ENCODE data around the gene DBNL.
"Not testable (repeated sequence)": the region's sequence is repeated elsewhere in the genome, so short reads cannot be mapped to it uniquely, and the experiment has no call there.

Gene DBNL

GRCh38 chr7:44044315-44045225 lies at the start of gene DBNL:
Gene DBNL, plus strand, starts transcription at chr7:44044702. Its CDS starts 36 bp downstream, at chr7:44044738.
- Histone ChIP-seq H3K4me1 (ENCODE audit: control insufficient read depth, insufficient read depth, low read length) (peaks cover 48% of the 10 kb centered on the region), H3K27me3 (ENCODE audit: control insufficient read depth, insufficient read depth, low read length) (no peaks in the 10 kb centered on the region), H3K36me3 (ENCODE audit: control insufficient read depth, insufficient read depth, low read length) (no peaks in the 10 kb centered on the region), H3K4me3 (ENCODE audit: low read length) (peak within 1 kb of the TSS; percentile 76), H3K9ac (ENCODE audit: low read length) (peak within 1 kb of the TSS; percentile 88), H3K9me3 (ENCODE audit: control insufficient read depth, low read length) (no peaks in the 10 kb centered on the region)

- H3K4me3 ChIP-seq (ENCODE audit: low read length); H3K9ac ChIP-seq (ENCODE audit: low read length); H3K27me3 ChIP-seq (ENCODE audit: control insufficient read depth, insufficient read depth, low read length); H3K4me1 ChIP-seq (ENCODE audit: control insufficient read depth, insufficient read depth, low read length); H3K36me3 ChIP-seq (ENCODE audit: control insufficient read depth, insufficient read depth, low read length); H3K9me3 ChIP-seq (ENCODE audit: control insufficient read depth, low read length): not testable (repeated sequence)
These were observed 47.0 kb upstream of the DBNL start, which contains the start of gene SPDYE1 for GRCh38 chr7:43997532-43997931. Gene SPDYE1, plus strand, starts transcription at chr7:43997897. Its CDS starts 2,053 bp downstream, at chr7:43999950.

GRCh38 chr7:44012081-44012480 lies 32.4 kb upstream of the DBNL start:
- not testable (repeated sequence) for H3K4me1 ChIP-seq (ENCODE audit: control insufficient read depth, insufficient read depth, low read length); H3K9me3 ChIP-seq (ENCODE audit: control insufficient read depth, low read length); H3K9ac ChIP-seq (ENCODE audit: low read length); H3K36me3 ChIP-seq (ENCODE audit: control insufficient read depth, insufficient read depth, low read length); H3K4me3 ChIP-seq (ENCODE audit: low read length); H3K27me3 ChIP-seq (ENCODE audit: control insufficient read depth, insufficient read depth, low read length)

- not testable (repeated sequence) for H3K9me3 ChIP-seq (ENCODE audit: control insufficient read depth, low read length); H3K27me3 ChIP-seq (ENCODE audit: control insufficient read depth, insufficient read depth, low read length); H3K36me3 ChIP-seq (ENCODE audit: control insufficient read depth, insufficient read depth, low read length); H3K4me3 ChIP-seq (ENCODE audit: low read length); H3K4me1 ChIP-seq (ENCODE audit: control insufficient read depth, insufficient read depth, low read length); H3K9ac ChIP-seq (ENCODE audit: low read length)
These were observed 29.4 kb upstream of the DBNL start for GRCh38 chr7:44015090-44015489.

- not testable (repeated sequence) for H3K4me1 ChIP-seq (ENCODE audit: control insufficient read depth, insufficient read depth, low read length); H3K27me3 ChIP-seq (ENCODE audit: control insufficient read depth, insufficient read depth, low read length); H3K4me3 ChIP-seq (ENCODE audit: low read length); H3K9me3 ChIP-seq (ENCODE audit: control insufficient read depth, low read length); H3K36me3 ChIP-seq (ENCODE audit: control insufficient read depth, insufficient read depth, low read length)
- H3K9ac ChIP-seq (ENCODE audit: low read length) = peak overlapping the region; percentile 79
These were observed 25.4 kb upstream of the DBNL start for GRCh38 chr7:44018857-44019807.

GRCh38 chr7:44019825-44020224 lies 24.7 kb upstream of the DBNL start:
- not testable (repeated sequence) for H3K36me3 ChIP-seq (ENCODE audit: control insufficient read depth, insufficient read depth, low read length); H3K9ac ChIP-seq (ENCODE audit: low read length); H3K4me1 ChIP-seq (ENCODE audit: control insufficient read depth, insufficient read depth, low read length); H3K27me3 ChIP-seq (ENCODE audit: control insufficient read depth, insufficient read depth, low read length); H3K9me3 ChIP-seq (ENCODE audit: control insufficient read depth, low read length); H3K4me3 ChIP-seq (ENCODE audit: low read length)

- H3K36me3 ChIP-seq (ENCODE audit: control insufficient read depth, insufficient read depth, low read length); H3K9me3 ChIP-seq (ENCODE audit: control insufficient read depth, low read length); H3K9ac ChIP-seq (ENCODE audit: low read length); H3K4me1 ChIP-seq (ENCODE audit: control insufficient read depth, insufficient read depth, low read length); H3K27me3 ChIP-seq (ENCODE audit: control insufficient read depth, insufficient read depth, low read length); H3K4me3 ChIP-seq (ENCODE audit: low read length): not testable (repeated sequence)
These were observed 22.4 kb upstream of the DBNL start for GRCh38 chr7:44022069-44022468.

GRCh38 chr7:44022796-44023467 lies 21.6 kb upstream of the DBNL start:
- H3K4me3 ChIP-seq (ENCODE audit: low read length); H3K9me3 ChIP-seq (ENCODE audit: control insufficient read depth, low read length); H3K4me1 ChIP-seq (ENCODE audit: control insufficient read depth, insufficient read depth, low read length); H3K9ac ChIP-seq (ENCODE audit: low read length); H3K27me3 ChIP-seq (ENCODE audit: control insufficient read depth, insufficient read depth, low read length); H3K36me3 ChIP-seq (ENCODE audit: control insufficient read depth, insufficient read depth, low read length): not testable (repeated sequence)

GRCh38 chr7:44029433-44029832 lies 15.1 kb upstream of the DBNL start:
- H3K9me3 ChIP-seq (ENCODE audit: control insufficient read depth, low read length); H3K4me1 ChIP-seq (ENCODE audit: control insufficient read depth, insufficient read depth, low read length); H3K27me3 ChIP-seq (ENCODE audit: control insufficient read depth, insufficient read depth, low read length); H3K4me3 ChIP-seq (ENCODE audit: low read length); H3K36me3 ChIP-seq (ENCODE audit: control insufficient read depth, insufficient read depth, low read length); H3K9ac ChIP-seq (ENCODE audit: low read length): not testable (repeated sequence)

GRCh38 chr7:44030029-44030428 lies 14.5 kb upstream of the DBNL start:
- H3K27me3 ChIP-seq (ENCODE audit: control insufficient read depth, insufficient read depth, low read length); H3K4me1 ChIP-seq (ENCODE audit: control insufficient read depth, insufficient read depth, low read length); H3K4me3 ChIP-seq (ENCODE audit: low read length); H3K9me3 ChIP-seq (ENCODE audit: control insufficient read depth, low read length); H3K36me3 ChIP-seq (ENCODE audit: control insufficient read depth, insufficient read depth, low read length); H3K9ac ChIP-seq (ENCODE audit: low read length): not testable (repeated sequence)

GRCh38 chr7:44031319-44031718 lies 13.2 kb upstream of the DBNL start:
- H3K36me3 ChIP-seq (ENCODE audit: control insufficient read depth, insufficient read depth, low read length); H3K4me1 ChIP-seq (ENCODE audit: control insufficient read depth, insufficient read depth, low read length); H3K27me3 ChIP-seq (ENCODE audit: control insufficient read depth, insufficient read depth, low read length); H3K9me3 ChIP-seq (ENCODE audit: control insufficient read depth, low read length); H3K9ac ChIP-seq (ENCODE audit: low read length); H3K4me3 ChIP-seq (ENCODE audit: low read length): not testable (repeated sequence)

- H3K36me3 ChIP-seq (ENCODE audit: control insufficient read depth, insufficient read depth, low read length); H3K4me3 ChIP-seq (ENCODE audit: low read length); H3K27me3 ChIP-seq (ENCODE audit: control insufficient read depth, insufficient read depth, low read length); H3K9ac ChIP-seq (ENCODE audit: low read length); H3K4me1 ChIP-seq (ENCODE audit: control insufficient read depth, insufficient read depth, low read length); H3K9me3 ChIP-seq (ENCODE audit: control insufficient read depth, low read length): not testable (repeated sequence)
These were observed 12.5 kb upstream of the DBNL start for GRCh38 chr7:44032031-44032430.

All from mucosa of stomach (tissue), 1 donor.